MM.1S (cell line): ENCODE measurements around the gene KLHDC8A.

ENCODE experiments used
- DNase-seq: peaks from one replicate; pipeline ENCODE4 v3.0.0-alpha.2; 2015
- H2AFZ ChIP-seq: fragments of 300-600 bp; sonication (generic); 2 replicates; pipeline ENCODE4 v1.6.0; 2016; ENCODE audit warnings: antibody characterized with exemption, low read length
- H3F3A ChIP-seq: fragments of 300-600 bp; sonication (generic); 2 replicates; pipeline ENCODE4 v1.6.1; 2016; ENCODE audit warnings: mild to moderate bottlenecking, antibody characterized with exemption, low read length, moderate library complexity, mixed read lengths; ENCODE audit not compliant: insufficient read depth
- H3K27ac ChIP-seq: fragments of 300-600 bp; sonication (generic); 2 replicates; pipeline ENCODE4 v1.5.1; 2016; ENCODE audit warnings: mild to moderate bottlenecking, low read length
- H3K27me3 ChIP-seq: fragments of 300-600 bp; sonication (generic); replicated peaks from 2 replicates; pipeline ENCODE4 v1.6.0; 2016; ENCODE audit warnings: low read length; ENCODE audit not compliant: insufficient read depth
- H3K36me3 ChIP-seq: fragments of 300-600 bp; sonication (generic); replicated peaks from 2 replicates; pipeline ENCODE4 v1.6.1; 2016; ENCODE audit warnings: mild to moderate bottlenecking, low read length, mixed read lengths; ENCODE audit not compliant: insufficient read depth
- H3K4me1 ChIP-seq: fragments of 300-600 bp; sonication (generic); 2 replicates; pipeline ENCODE4 v1.6.1; 2016; ENCODE audit warnings: low read length, mixed read lengths
- H3K4me2 ChIP-seq: fragments of 300-600 bp; sonication (generic); 2 replicates; pipeline ENCODE4 v1.6.0; 2016; ENCODE audit warnings: low read depth, low read length
- H3K4me3 ChIP-seq: fragments of 300-600 bp; sonication (generic); 2 replicates; pipeline ENCODE4 v1.5.1; 2016; ENCODE audit warnings: low read length, mixed read lengths
- H3K79me2 ChIP-seq: fragments of 300-600 bp; sonication (generic); 2 replicates; pipeline ENCODE4 v1.6.1; 2016; ENCODE audit warnings: mixed run types, low read length, mixed read lengths
- H3K9ac ChIP-seq: fragments of 300-600 bp; sonication (generic); 2 replicates; pipeline ENCODE4 v1.6.1; 2016; ENCODE audit warnings: low read length, mixed read lengths
- H3K9me2 ChIP-seq: fragments of 300-600 bp; sonication (generic); replicated peaks from 2 replicates; pipeline ENCODE4 v1.6.1; 2016; ENCODE audit warnings: mild to moderate bottlenecking, low read length, mixed read lengths; ENCODE audit not compliant: insufficient read depth
- H3K9me3 ChIP-seq: fragments of 300-600 bp; sonication (generic); replicated peaks from 2 replicates; pipeline ENCODE4 v1.6.1; 2016; ENCODE audit warnings: mild to moderate bottlenecking, low read length, mixed read lengths; ENCODE audit not compliant: insufficient read depth
- H4K20me1 ChIP-seq: fragments of 300-600 bp; sonication (generic); 2 replicates; pipeline ENCODE4 v1.6.1; 2016; ENCODE audit warnings: mild to moderate bottlenecking, low read length, moderate library complexity, mixed read lengths; ENCODE audit not compliant: insufficient read depth
- EZH2 ChIP-seq: fragments of 300-600 bp; sonication (generic); optimal IDR thresholded peaks from 2 replicates; pipeline ENCODE3; 2017; ENCODE audit warnings: low read depth, mild to moderate bottlenecking, antibody characterized with exemption, low read length, mixed read lengths
- EZH2phosphoT487 ChIP-seq: fragments of 300-600 bp; sonication (generic); IDR thresholded peaks from 2 replicates; pipeline ENCODE4 v1.6.1; 2018; ENCODE audit warnings: antibody characterized with exemption, low read length
- TF ChIP-seq, protein P1 (sequence below): fragments of 300-600 bp; sonication (generic); IDR thresholded peaks from 2 replicates; pipeline ENCODE4 v1.5.1; 2016; ENCODE audit warnings: antibody characterized with exemption, low read length, mixed read lengths

Gene KLHDC8A

DNA sequence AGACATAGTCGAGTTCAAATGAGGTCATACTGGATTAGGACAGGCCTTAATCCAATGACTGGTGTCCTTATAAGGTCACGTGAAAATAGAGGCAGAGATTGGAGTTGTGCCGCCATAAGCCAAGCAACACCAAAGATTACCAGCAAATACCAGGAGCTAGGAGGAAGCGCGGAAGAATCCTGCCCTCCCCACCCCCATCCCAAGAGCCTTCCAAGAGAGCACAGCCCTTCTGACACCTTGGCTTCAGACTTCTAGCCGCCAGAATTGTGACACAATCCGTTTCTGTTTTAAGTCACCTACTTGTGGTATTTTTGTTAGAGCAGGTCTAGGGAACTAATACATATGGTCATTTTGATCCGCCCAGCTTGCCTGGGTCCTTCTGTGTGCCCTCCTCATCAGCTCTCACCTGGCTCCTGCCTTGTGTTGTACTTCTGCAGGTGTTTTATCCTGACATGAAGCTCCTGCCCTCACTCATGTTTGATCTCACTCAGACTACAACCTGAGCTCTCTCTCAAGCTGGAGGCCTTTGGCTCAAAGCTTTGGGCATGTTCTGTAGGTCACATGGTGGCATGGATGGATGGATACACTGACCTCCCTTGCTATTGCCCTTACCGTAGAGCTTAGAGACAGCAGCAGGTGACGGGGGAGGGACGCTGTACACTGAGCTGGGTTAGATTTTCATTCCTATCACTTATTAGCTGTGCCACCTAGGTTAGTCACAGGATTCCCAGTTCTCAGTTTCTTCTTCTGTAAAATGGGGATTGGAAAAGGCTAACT lies 24.5 kb downstream of the KLHDC8A start:
- Histone ChIP-seq H3K4me2 (no peak overlapping the region), H3K9ac (no peak overlapping the region), H3K9me2 (no peaks in the 10 kb centered on the region), H3K9me3 (no peaks in the 10 kb centered on the region), H3K27me3 (no peaks in the 10 kb centered on the region), H3F3A (no peaks in the 10 kb centered on the region), H3K27ac (no peak overlapping the region), H3K4me3 (no peak overlapping the region), H2AFZ (no peak overlapping the region), H4K20me1 (no peaks in the 10 kb centered on the region), H3K4me1 (no peaks in the 10 kb centered on the region), H3K79me2 (no peaks in the 10 kb centered on the region), H3K36me3 (no peaks in the 10 kb centered on the region)
- TF ChIP-seq EZH2phosphoT487 = no peak
- DNase-seq = no peak

DNA sequence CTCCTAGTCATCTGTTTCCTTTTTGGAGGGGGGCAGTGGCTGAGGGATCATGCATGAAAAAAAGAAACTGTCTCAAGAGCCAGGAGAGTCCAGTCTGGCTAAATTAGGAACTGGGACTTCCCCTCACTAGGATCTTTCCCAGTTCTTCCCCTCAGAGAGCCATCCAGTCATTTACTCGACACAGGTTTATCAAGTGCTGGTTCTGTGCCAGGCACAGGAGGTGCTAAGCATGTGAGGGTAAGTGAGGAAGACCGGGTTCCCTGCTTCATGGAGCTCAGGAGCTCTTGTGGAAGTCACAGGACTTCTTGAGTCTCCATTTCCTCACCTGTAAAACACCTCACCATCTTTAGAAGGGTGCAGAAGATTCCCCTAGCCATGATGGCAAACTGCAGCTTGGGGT lies 26.6 kb downstream of the KLHDC8A start:
- Histone ChIP-seq H3K9ac (no peak overlapping the region), H3K27ac (no peak overlapping the region), H3K4me3 (no peak overlapping the region), H3K4me1 (peaks cover 6% of the 10 kb centered on the region), H3F3A (no peaks in the 10 kb centered on the region; the same call in 1 of the 2 replicates), H3K27me3 (no peaks in the 10 kb centered on the region), H2AFZ (no peak overlapping the region), H4K20me1 (no peaks in the 10 kb centered on the region), H3K79me2 (no peaks in the 10 kb centered on the region), H3K36me3 (no peaks in the 10 kb centered on the region), H3K9me2 (no peaks in the 10 kb centered on the region), H3K9me3 (no peaks in the 10 kb centered on the region), H3K4me2 (no peak overlapping the region)
- DNase-seq = no peak
- TF ChIP-seq EZH2phosphoT487 (no peak), EZH2 (no peak)
- TF ChIP-seq, protein P1, sequence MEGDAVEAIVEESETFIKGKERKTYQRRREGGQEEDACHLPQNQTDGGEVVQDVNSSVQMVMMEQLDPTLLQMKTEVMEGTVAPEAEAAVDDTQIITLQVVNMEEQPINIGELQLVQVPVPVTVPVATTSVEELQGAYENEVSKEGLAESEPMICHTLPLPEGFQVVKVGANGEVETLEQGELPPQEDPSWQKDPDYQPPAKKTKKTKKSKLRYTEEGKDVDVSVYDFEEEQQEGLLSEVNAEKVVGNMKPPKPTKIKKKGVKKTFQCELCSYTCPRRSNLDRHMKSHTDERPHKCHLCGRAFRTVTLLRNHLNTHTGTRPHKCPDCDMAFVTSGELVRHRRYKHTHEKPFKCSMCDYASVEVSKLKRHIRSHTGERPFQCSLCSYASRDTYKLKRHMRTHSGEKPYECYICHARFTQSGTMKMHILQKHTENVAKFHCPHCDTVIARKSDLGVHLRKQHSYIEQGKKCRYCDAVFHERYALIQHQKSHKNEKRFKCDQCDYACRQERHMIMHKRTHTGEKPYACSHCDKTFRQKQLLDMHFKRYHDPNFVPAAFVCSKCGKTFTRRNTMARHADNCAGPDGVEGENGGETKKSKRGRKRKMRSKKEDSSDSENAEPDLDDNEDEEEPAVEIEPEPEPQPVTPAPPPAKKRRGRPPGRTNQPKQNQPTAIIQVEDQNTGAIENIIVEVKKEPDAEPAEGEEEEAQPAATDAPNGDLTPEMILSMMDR = no peak

DNA sequence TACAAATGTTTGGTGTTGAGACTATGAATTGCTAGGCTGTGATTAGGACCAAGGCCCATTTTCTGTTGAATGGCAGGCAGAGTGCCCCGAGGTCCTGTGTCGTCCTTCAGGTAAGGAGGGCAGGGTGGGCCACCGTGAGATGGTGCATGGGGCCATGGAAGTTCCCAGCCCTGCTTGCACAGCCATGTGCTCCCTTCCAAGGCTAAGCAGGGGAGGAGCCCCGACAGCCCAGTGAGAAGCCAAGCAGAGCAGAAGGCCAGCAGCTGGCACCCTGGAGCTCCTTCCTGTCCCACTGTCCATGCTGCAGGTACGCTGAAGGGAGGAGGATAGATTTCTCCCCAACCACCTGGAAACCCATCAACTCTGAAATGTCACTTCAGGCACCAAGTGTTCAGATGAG lies 27.0 kb downstream of the KLHDC8A start:
- H3K4me2 ChIP-seq = no peak overlapping the region
- no peaks in the 10 kb centered on the region; the same call in 1 of the 2 replicates for H3F3A ChIP-seq
- H3K27ac ChIP-seq = no peak overlapping the region
- no peaks in the 10 kb centered on the region for H4K20me1 ChIP-seq
- H3K4me3 ChIP-seq = no peak overlapping the region
- no peak overlapping the region for H3K9ac ChIP-seq
- no peak overlapping the region for H2AFZ ChIP-seq
- no peaks in the 10 kb centered on the region for H3K79me2 ChIP-seq
- no peaks in the 10 kb centered on the region for H3K9me2 ChIP-seq
- TF ChIP-seq, protein P1 = no peak
- TF ChIP-seq EZH2 (no peak), EZH2phosphoT487 (no peak)
- DNase-seq = no peak
- no peaks in the 10 kb centered on the region for H3K36me3 ChIP-seq
- no peaks in the 10 kb centered on the region for H3K9me3 ChIP-seq
- no peaks in the 10 kb centered on the region for H3K27me3 ChIP-seq
- peaks cover 10% of the 10 kb centered on the region for H3K4me1 ChIP-seq

DNA sequence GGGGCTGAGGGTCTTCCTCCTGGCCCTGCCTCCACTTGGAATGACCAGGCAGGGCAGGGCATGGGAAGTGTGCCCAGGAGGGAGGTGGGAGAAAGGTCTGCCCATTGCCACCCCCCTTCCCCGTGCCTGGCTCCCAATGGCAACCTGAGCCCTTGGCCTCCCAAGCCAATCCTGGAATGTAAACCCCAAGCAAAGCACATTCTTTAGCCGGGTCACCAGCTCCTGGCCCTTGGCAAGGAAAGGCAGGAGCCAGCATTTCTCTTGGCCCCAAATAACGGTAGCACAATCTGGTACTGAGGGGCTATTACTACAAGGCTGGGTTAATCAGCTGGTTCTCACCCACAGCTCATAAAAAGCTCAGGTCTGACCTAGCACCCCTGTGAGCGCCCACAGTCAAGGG lies 28.2 kb downstream of the KLHDC8A start:
- H3K4me2 ChIP-seq = no peak overlapping the region
- H3F3A ChIP-seq = no peaks in the 10 kb centered on the region; the same call in 1 of the 2 replicates
- TF ChIP-seq EZH2phosphoT487 (no peak), EZH2 (no peak)
- TF ChIP-seq, protein P1 = no peak
- H3K9ac ChIP-seq = no peak overlapping the region
- no peak overlapping the region for H3K4me3 ChIP-seq
- H3K79me2 ChIP-seq = no peaks in the 10 kb centered on the region
- no peak overlapping the region for H2AFZ ChIP-seq
- H3K4me1 ChIP-seq = peaks cover 14% of the 10 kb centered on the region
- H3K27me3 ChIP-seq = no peaks in the 10 kb centered on the region
- no peaks in the 10 kb centered on the region for H3K9me2 ChIP-seq
- H3K27ac ChIP-seq = no peak overlapping the region
- DNase-seq = no peak
- no peaks in the 10 kb centered on the region for H3K9me3 ChIP-seq
- no peaks in the 10 kb centered on the region for H4K20me1 ChIP-seq
- H3K36me3 ChIP-seq = no peaks in the 10 kb centered on the region
